SKM-1 (cell line): ENCODE measurements around the gene LPAR2.
"Not testable (repeated sequence)": the region's sequence is repeated elsewhere in the genome, so short reads cannot be mapped to it uniquely, and the experiment has no call there.

ENCODE experiments used
- DNase-seq: peaks from one replicate; lab custom pipeline; 2025; ENCODE audit not compliant: unreplicated experiment; lab: John Stamatoyannopoulos, UW

The LPAR2 gene

GRCh38 chr19:19598728-19599451, 29.1 kb downstream of the LPAR2 start:
- not testable (repeated sequence) for DNase-seq

DNA sequence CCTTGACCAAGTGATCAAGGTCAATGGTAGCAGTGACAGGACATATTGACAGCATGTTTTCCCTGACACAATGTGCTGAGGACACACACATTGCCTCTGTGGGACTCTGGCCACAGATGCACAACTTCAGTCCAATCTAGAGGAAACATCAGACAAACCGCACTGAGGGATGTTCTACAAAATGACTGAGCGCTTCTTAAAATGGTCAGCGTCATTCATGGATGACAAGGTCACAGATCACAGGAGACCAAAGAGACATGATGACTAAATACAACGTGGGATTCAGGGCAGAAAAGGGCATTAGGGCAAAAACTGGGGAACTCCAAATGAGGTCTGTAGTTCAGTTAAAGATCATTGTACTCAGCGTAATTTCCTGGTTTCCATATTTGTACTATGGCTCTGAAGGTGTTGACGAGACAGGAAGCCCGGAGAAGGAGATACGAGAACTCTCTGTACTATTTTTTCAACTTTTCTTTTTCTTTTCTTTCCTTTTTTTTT, 30.2 kb downstream of the LPAR2 start:
- DNase-seq = no peak

DNA sequence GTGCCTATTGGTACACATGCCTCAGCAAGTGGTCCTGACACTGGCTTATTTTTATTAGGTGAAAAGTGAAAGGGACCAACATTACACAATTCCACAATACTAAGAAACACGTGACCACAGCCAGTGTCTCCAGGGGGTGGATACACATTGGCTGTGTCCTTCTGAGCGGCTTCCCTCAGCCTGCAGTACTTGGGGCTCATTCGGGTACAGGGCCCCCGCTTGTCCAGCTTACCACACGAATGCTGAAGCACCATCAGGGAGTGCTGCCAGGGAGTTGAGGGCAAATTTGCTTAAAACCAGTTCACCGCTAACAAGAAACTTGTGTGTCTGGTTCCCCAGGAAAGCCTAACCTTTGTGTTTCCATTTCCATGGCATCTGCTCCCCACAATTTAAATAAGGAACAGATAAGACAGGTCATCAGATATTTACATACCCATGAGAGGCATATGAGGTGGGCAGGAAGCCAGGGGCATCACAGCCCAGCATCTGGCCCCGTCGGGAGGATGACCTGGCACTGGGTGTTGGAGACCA, 32.8 kb downstream of the LPAR2 start:
- no peak for DNase-seq

DNA sequence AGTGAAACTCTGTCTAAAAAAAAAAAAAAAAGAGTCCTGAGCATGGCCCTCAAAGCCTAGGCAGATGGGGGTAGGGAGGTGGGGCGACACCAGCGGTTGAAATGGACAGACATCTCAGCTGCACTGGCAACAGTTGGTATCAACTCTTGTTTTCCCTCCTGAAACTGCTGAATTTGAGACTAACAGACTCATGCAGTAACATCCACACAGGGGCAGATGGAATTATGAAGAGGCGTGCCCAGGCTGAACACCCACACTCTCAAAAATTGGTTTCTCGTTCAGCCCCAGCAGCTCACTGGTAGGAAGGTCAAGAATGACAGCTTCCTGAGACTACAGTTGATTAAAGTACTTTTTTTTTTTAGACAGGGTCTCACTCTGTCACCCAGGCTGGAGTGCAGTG, 33.6 kb downstream of the LPAR2 start:
- DNase-seq = no peak

DNA sequence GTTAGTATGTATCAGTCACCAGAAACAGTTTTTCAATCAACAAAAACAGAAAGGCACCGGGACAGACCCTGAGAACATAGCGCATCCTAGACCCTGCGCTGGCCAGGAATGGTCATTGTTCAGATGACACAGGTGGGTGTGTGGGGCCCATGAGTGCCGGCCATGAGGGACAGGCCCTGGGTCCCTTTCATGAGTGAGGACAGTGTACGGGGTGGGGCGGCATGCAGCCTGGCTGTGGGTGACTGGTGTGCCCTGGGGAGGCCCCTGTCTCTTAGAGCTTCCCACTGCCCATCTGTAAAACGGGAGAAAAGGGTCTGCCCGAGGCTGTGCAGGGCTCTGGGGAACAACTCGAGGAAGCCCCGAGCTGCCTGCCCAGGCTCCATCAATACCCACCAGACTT, 35.3 kb downstream of the LPAR2 start:
- no peak for DNase-seq

DNA sequence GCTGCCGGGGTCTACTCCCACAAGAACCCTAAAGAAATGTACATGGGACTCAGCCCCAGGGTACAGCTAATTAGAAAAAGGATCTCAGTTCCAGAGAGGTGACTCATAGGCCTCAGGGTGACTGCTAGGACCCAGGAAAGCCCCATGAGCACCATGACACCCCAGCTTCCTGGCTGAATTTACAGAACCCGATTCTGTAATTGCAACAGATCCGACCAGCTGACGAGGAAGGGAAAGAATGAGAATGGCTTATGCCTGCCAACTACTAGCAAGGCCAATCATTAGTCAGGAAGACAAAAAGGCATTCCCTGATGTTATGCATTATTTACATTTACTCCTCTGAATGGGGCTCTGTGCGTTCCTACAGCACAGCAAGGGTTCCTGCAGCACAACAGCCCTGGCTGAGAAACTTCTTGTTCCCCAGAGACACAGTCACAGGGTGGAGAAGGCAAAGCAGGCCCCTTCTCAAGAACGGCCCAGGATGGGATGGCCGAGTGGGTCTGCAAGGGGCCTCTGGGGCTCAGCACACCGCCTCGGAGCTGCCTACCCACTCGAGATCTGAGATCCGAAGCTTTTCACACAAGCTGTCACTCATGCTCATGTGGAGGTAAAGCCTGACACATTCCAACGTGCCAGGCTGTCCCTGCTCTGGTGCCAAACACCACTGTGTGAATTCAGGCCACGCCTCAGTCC, 36.7 kb downstream of the LPAR2 start:
- peak; percentile 46 for DNase-seq

GRCh38 chr19:19588546-19588945, 39.5 kb downstream of the LPAR2 start:
- no peak for DNase-seq

- DNase-seq = no peak
Measured at GRCh38 chr19:19587771-19588170, 40.2 kb downstream of the LPAR2 start.

- DNase-seq = no peak
Measured at GRCh38 chr19:19584356-19584755, 43.7 kb downstream of the LPAR2 start.

GRCh38 chr19:19582471-19582870, 45.5 kb downstream of the LPAR2 start:
- DNase-seq = no peak

GRCh38 chr19:19581391-19581790, 46.6 kb downstream of the LPAR2 start:
- DNase-seq = no peak

- DNase-seq = no peak
Measured at GRCh38 chr19:19580418-19580817, 47.6 kb downstream of the LPAR2 start.

GRCh38 chr19:19579533-19580361, 48.3 kb downstream of the LPAR2 start:
- DNase-seq = no peak

- no peak for DNase-seq
Measured at GRCh38 chr19:19578252-19578651, 49.8 kb downstream of the LPAR2 start.

DNA sequence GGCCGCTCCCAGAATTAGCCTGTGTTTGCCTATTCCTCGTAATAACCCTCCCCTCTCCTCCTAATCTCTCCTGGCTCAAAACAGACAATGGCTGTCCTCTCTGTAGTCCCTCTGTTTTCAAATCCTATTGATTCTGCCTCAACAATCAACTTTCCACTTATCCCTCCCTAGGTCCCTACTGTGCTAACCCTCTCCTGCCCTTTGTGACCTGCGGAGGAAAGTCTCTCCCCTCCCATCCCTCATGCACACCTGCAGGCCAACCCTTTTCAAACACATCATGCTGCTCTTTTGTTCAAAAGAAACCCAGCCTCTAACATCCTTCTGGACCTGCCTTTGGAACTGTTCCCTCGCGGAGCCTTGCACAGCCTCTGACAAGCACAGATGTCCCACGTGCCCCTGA, 52.6 kb downstream of the LPAR2 start:
- DNase-seq = no peak
